ENCODE data around the gene TRIM63.

The TRIM63 gene

DNA sequence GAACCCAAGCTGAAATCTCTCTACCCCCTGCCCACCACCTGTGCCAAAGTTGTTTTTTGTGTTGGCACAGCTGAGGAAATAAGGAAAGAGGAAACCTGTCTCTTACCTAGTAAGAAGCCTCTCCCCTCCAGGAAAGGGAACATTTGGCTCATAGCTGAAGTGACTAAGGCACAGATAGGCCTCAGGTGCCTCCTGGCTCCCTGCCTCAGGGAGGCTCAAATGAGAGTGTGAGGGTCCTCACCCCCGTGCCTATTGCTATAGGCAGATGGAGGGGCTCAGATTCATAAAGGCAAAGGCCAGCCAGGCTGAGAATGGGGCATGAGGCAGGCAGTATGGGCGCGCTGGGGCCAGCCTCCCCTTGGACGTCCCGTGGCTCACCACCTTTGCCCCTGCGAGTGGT lies 29.0 kb downstream of the TRIM63 start:
- no peaks in the 10 kb centered on the region; the same call in 1 of the 2 replicates for H3K4me1 ChIP-seq (ENCODE audit: insufficient read depth, low read length)
- no peaks in the 10 kb centered on the region for H3K9me3 ChIP-seq (ENCODE audit: control insufficient read depth, insufficient read depth, low read length)
- H3K36me3 ChIP-seq (ENCODE audit: insufficient read depth, low read length), result no peaks in the 10 kb centered on the region
- no peak overlapping the region for H3K9ac ChIP-seq (ENCODE audit: low read depth, low read length)

- no peaks in the 10 kb centered on the region for H3K9me3 ChIP-seq (ENCODE audit: control insufficient read depth, insufficient read depth, low read length)
- H3K9ac ChIP-seq (ENCODE audit: low read depth, low read length), result no peak overlapping the region
- H3K36me3 ChIP-seq (ENCODE audit: insufficient read depth, low read length), result no peaks in the 10 kb centered on the region
- no peaks in the 10 kb centered on the region; the same call in 1 of the 2 replicates for H3K4me1 ChIP-seq (ENCODE audit: insufficient read depth, low read length)
Observed at GRCh38 chr1:26037904-26038303, 29.5 kb downstream of the TRIM63 start.

DNA sequence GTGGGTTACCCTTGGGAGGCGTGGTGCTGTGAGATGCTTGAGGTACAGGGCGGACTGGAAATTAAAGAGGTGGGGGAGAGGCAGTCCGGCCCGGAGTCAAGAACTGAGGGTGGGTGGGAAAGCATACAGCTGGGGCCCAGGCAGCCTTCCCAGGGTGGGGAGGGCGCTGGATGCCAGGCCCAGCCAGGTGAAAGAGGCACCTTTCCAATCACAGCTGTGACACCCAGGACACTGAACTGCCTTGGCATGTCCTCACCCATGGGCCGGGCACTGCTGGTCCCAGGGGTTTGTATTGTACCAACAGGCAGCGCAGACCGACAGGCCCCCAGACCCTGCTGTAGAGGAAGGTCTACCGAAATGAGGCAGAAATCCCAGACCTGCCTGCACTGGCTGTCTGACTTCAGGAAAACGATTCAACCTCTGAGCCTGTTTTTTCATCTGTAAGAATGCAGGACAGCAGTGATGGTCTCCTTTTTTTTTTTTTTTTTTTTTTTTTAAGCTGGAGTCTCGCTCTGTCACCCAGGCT lies 30.6 kb downstream of the TRIM63 start:
- H3K9ac ChIP-seq (ENCODE audit: low read depth, low read length), result no peak overlapping the region

GRCh38 chr1:26035959-26036755 lies 31.3 kb downstream of the TRIM63 start:
- H3K9me3 ChIP-seq (ENCODE audit: control insufficient read depth, insufficient read depth, low read length), result no peaks in the 10 kb centered on the region
- no peaks in the 10 kb centered on the region for H3K36me3 ChIP-seq (ENCODE audit: insufficient read depth, low read length)
- no peaks in the 10 kb centered on the region; the same call in 1 of the 2 replicates for H3K4me1 ChIP-seq (ENCODE audit: insufficient read depth, low read length)
- peak overlapping the region; percentile 83 for H3K9ac ChIP-seq (ENCODE audit: low read depth, low read length)

More for the DNA sequence above, 30.6 kb downstream of the TRIM63 start:
- H3K36me3 ChIP-seq (ENCODE audit: insufficient read depth, low read length), result no peaks in the 10 kb centered on the region
- H3K4me1 ChIP-seq (ENCODE audit: insufficient read depth, low read length), result no peaks in the 10 kb centered on the region; the same call in 1 of the 2 replicates
- no peaks in the 10 kb centered on the region for H3K9me3 ChIP-seq (ENCODE audit: control insufficient read depth, insufficient read depth, low read length)

GRCh38 chr1:26035203-26035958 lies 32.0 kb downstream of the TRIM63 start:
- no peaks in the 10 kb centered on the region; the same call in 1 of the 2 replicates for H3K4me1 ChIP-seq (ENCODE audit: insufficient read depth, low read length)
- no peaks in the 10 kb centered on the region for H3K36me3 ChIP-seq (ENCODE audit: insufficient read depth, low read length)
- no peaks in the 10 kb centered on the region for H3K9me3 ChIP-seq (ENCODE audit: control insufficient read depth, insufficient read depth, low read length)
- peak overlapping the region; percentile 83 for H3K9ac ChIP-seq (ENCODE audit: low read depth, low read length)

DNA sequence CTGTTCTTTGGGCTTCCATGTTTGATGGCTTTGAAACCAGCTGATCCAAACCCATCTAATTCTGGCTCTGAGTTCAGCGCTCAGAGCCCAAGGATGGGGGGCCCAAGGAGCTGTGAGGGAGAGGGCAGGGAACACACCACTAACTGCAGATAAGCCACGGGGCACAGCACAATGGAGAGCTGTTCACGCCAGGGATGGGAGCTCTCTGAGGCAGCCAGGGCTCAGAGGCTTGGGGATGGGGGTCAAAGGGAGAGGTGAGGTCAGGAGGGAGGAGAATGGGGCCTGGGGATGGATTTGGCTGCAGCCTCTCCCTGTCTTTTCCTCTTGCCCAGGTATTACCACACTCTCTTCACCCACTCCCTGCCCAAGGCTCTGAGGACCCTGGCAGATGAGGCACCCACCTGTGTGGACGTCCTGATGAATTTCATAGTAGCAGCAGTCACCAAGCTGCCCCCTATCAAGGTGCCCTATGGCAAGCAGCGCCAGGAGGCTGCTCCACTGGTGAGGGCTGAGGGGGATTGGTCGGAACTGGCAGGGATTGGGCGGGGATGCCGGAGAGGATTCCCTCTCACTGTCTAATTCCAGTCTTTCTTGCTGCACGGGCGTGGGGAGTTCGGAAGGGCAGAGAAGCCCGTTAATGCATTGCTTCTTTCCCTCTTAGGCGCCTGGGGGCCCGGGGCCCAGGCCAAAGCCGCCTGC lies 32.8 kb downstream of the TRIM63 start:
- Histone ChIP-seq H3K36me3 (ENCODE audit: insufficient read depth, low read length) (no peaks in the 10 kb centered on the region), H3K4me1 (ENCODE audit: insufficient read depth, low read length) (no peaks in the 10 kb centered on the region; the same call in 1 of the 2 replicates), H3K9ac (ENCODE audit: low read depth, low read length) (peak overlapping the region; percentile 83; the same call in 1 of the 2 replicates), H3K9me3 (ENCODE audit: control insufficient read depth, insufficient read depth, low read length) (no peaks in the 10 kb centered on the region)

- Histone ChIP-seq H3K36me3 (ENCODE audit: insufficient read depth, low read length) (no peaks in the 10 kb centered on the region), H3K4me1 (ENCODE audit: insufficient read depth, low read length) (no peaks in the 10 kb centered on the region; the same call in 1 of the 2 replicates), H3K9ac (ENCODE audit: low read depth, low read length) (no peak overlapping the region), H3K9me3 (ENCODE audit: control insufficient read depth, insufficient read depth, low read length) (no peaks in the 10 kb centered on the region)
Observed at GRCh38 chr1:26032656-26033357, 34.6 kb downstream of the TRIM63 start.

GRCh38 chr1:26031611-26032220 lies 35.7 kb downstream of the TRIM63 start:
- H3K36me3 ChIP-seq (ENCODE audit: insufficient read depth, low read length), result no peaks in the 10 kb centered on the region
- no peaks in the 10 kb centered on the region; the same call in 1 of the 2 replicates for H3K4me1 ChIP-seq (ENCODE audit: insufficient read depth, low read length)
- H3K9ac ChIP-seq (ENCODE audit: low read depth, low read length), result no peak overlapping the region
- H3K9me3 ChIP-seq (ENCODE audit: control insufficient read depth, insufficient read depth, low read length), result no peaks in the 10 kb centered on the region

- H3K9me3 ChIP-seq (ENCODE audit: control insufficient read depth, insufficient read depth, low read length), result no peaks in the 10 kb centered on the region
- H3K9ac ChIP-seq (ENCODE audit: low read depth, low read length), result no peak overlapping the region
- H3K36me3 ChIP-seq (ENCODE audit: insufficient read depth, low read length), result no peaks in the 10 kb centered on the region
- no peaks in the 10 kb centered on the region; the same call in 1 of the 2 replicates for H3K4me1 ChIP-seq (ENCODE audit: insufficient read depth, low read length)
Observed at GRCh38 chr1:26031196-26031595, 36.2 kb downstream of the TRIM63 start.

- H3K9me3 ChIP-seq (ENCODE audit: control insufficient read depth, insufficient read depth, low read length), result no peaks in the 10 kb centered on the region
- H3K4me1 ChIP-seq (ENCODE audit: insufficient read depth, low read length), result no peaks in the 10 kb centered on the region
- H3K36me3 ChIP-seq (ENCODE audit: insufficient read depth, low read length), result no peaks in the 10 kb centered on the region
- no peak overlapping the region; the same call in 1 of the 2 replicates for H3K9ac ChIP-seq (ENCODE audit: low read depth, low read length)
Observed at GRCh38 chr1:26029864-26030481, 37.5 kb downstream of the TRIM63 start.

GRCh38 chr1:26029054-26029863 lies 38.2 kb downstream of the TRIM63 start:
- H3K9me3 ChIP-seq (ENCODE audit: control insufficient read depth, insufficient read depth, low read length), result no peaks in the 10 kb centered on the region
- no peak overlapping the region; the same call in 1 of the 2 replicates for H3K9ac ChIP-seq (ENCODE audit: low read depth, low read length)
- no peaks in the 10 kb centered on the region for H3K36me3 ChIP-seq (ENCODE audit: insufficient read depth, low read length)
- H3K4me1 ChIP-seq (ENCODE audit: insufficient read depth, low read length), result no peaks in the 10 kb centered on the region

DNA sequence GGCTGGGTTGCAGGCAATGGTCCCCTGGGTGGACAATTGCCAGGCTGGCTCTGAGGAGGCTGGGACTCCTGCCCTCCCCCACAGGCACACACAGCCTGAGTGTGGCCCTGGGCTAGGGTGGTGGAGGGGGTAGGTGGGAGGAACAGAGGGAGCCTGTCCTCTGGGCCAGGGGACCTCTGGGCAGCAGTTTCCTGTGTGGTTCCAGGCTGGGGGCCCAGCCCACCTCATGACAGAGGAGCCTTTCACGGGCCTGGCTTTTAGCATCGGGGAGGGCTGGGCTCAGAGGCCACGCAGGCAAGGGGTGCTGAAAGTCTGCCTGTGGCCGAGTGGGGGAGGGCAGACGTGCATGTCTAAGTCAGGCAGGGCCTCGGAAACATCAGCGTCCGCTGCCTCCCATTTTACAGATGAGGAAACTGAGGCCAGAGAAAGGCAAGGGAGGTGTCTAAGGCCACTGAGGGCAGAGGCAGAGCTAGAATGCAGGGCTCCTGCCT lies 38.9 kb downstream of the TRIM63 start:
- no peaks in the 10 kb centered on the region for H3K4me1 ChIP-seq (ENCODE audit: insufficient read depth, low read length)

More for the DNA sequence above, 38.9 kb downstream of the TRIM63 start:
- Histone ChIP-seq H3K9ac (ENCODE audit: low read depth, low read length) (no peak overlapping the region), H3K36me3 (ENCODE audit: insufficient read depth, low read length) (no peaks in the 10 kb centered on the region), H3K9me3 (ENCODE audit: control insufficient read depth, insufficient read depth, low read length) (no peaks in the 10 kb centered on the region)
